K562 (cell line): ENCODE data around the gene CH25H. TPM values are rescaled to one million over a fixed set of nuclear protein-coding genes. Genes with fewer than 3 reads are reported as not detected.

Experiments
- ATAC-seq: fragments of 200-7000 bp; cut with Tn5 transposase; 3 replicates; pipeline ENCODE4 v1.9.1; 2020; ENCODE audit warnings: moderate library complexity
- BruUV-seq: library from RNA; stranded (reverse); fragments of 400-500 nt; replicated peaks from 2 replicates; lab custom pipeline; 2021; lab: Mats Ljungman, UMichigan
- CTCF ChIA-PET: fragments of 300-600 bp; formaldehyde crosslinking; extraction: SDS; loops from one replicate; lab custom pipeline; 2021; ENCODE audit warnings: low intra/inter-chr PET ratio; lab: Yijun Ruan, JAX
- POLR2A ChIA-PET: fragments of 300-600, 350-650 bp; sonication (Branson Sonifier 250); formaldehyde crosslinking; extraction: SDS; loops from one replicate; lab custom pipeline; 2021; ENCODE audit warnings: antibody characterized with exemption, inconsistent platforms; lab: Yijun Ruan, JAX
- DNase-seq, 4 experiments: peaks; one replicate each; pipeline versions ENCODE4 v3.0.0 to v3.0.0-alpha.2; 2011 to 2018; ENCODE audit warnings: low spot score in 3 of 4, mixed read lengths in 3 of 4; ENCODE audit errors: extremely low read depth in 1 of 4
- FAIRE-seq: peaks from 2 replicates; lab custom pipeline; 2011; peaks lifted over from hg19 to GRCh38; lab: Jason Lieb, UNC
- H2AFZ ChIP-seq: 2 replicates; pipeline ENCODE4 v1.6.0; 2011; ENCODE audit warnings: low read depth, low read length, control low read depth, inconsistent platforms
- H3K27ac ChIP-seq: fragments of 200-600 bp; 3 replicates; pipeline ENCODE4 v1.8.0; 2011; ENCODE audit warnings: low read depth, mild to moderate bottlenecking, control low read depth, inconsistent platforms, low read length, moderate library complexity, mixed read lengths; ENCODE audit errors: extremely low read depth
- H3K27me3 ChIP-seq, 2 experiments: fragments of 300-600 bp in 1 of 2; 2 replicates in 1 of 2; 3 replicates in 1 of 2; pipeline versions ENCODE4 v1.6.0 to v1.8.0; 2011; ENCODE audit warnings: inconsistent platforms in 2 of 2, low read length in 2 of 2, mild to moderate bottlenecking in 1 of 2, mixed read lengths in 1 of 2, moderate library complexity in 1 of 2; ENCODE audit not compliant: control insufficient read depth in 2 of 2, insufficient read depth in 2 of 2
- H3K36me3 ChIP-seq: fragments of 300-600 bp; 3 replicates; pipeline ENCODE4 v1.8.0; 2011; ENCODE audit warnings: mild to moderate bottlenecking, low read length, inconsistent platforms; ENCODE audit not compliant: control insufficient read depth, insufficient read depth
- H3K4me1 ChIP-seq, 2 experiments: fragments of 200-600 bp in 1 of 2; replicated peaks in 1 of 2; 2 replicates in 1 of 2; 3 replicates in 1 of 2; pipeline versions ENCODE4 v1.5.1 to v1.8.0; 2011; ENCODE audit warnings: inconsistent platforms in 2 of 2, low read length in 2 of 2, mild to moderate bottlenecking in 1 of 2, mixed read lengths in 1 of 2, moderate library complexity in 1 of 2; ENCODE audit not compliant: control insufficient read depth in 2 of 2, insufficient read depth in 2 of 2
- H3K4me2 ChIP-seq: 2 replicates; pipeline ENCODE4 v1.6.1; 2011; ENCODE audit warnings: low read length, control low read depth, inconsistent platforms, mixed read lengths; ENCODE audit not compliant: insufficient read depth
- H3K4me3 ChIP-seq: fragments of 200-600 bp; sonication (generic), shearing (Covaris generic); 2 replicates; pipeline ENCODE4 v1.5.1; 2016; ENCODE audit warnings: control low read depth, inconsistent platforms
- H3K79me2 ChIP-seq: fragments of 200-600 bp; 3 replicates; pipeline ENCODE4 v1.8.0; 2011; ENCODE audit warnings: low read length, inconsistent platforms; ENCODE audit not compliant: control insufficient read depth, insufficient read depth
- H3K9ac ChIP-seq, 2 experiments: 2 replicates each; pipeline versions ENCODE4 v1.6.0 to v1.6.1; 2011; ENCODE audit warnings: low read depth in 2 of 2, low read length in 2 of 2, control low read depth in 1 of 2, inconsistent platforms in 1 of 2, mild to moderate bottlenecking in 1 of 2, mixed read lengths in 1 of 2; ENCODE audit not compliant: insufficient read depth in 1 of 2
- H3K9me1 ChIP-seq: one replicate; pipeline ENCODE4 v1.6.0; 2011; ENCODE audit warnings: inconsistent platforms, mild to moderate bottlenecking, low read length, moderate library complexity; ENCODE audit not compliant: control insufficient read depth, insufficient read depth
- H3K9me3 ChIP-seq: replicated peaks from 2 replicates; pipeline ENCODE4 v1.5.1; 2011; ENCODE audit warnings: low read depth, low read length, inconsistent platforms; ENCODE audit not compliant: control insufficient read depth, insufficient read depth
- H4K20me1 ChIP-seq: replicated peaks from 2 replicates; pipeline ENCODE4 v1.6.1; 2011; ENCODE audit warnings: low read length, inconsistent platforms, mixed read lengths; ENCODE audit not compliant: control insufficient read depth, insufficient read depth
- ATF7 ChIP-seq: fragments of 450-650 bp; IDR thresholded peaks from 2 replicates; pipeline ENCODE4 v1.7.1; 2014; ENCODE audit warnings: mild to moderate bottlenecking, moderate library complexity
- BHLHE40 ChIP-seq: IDR thresholded peaks from 2 replicates; pipeline ENCODE4 v1.6.1; 2011; ENCODE audit warnings: low read length, improper control_type of control experiment
- CEBPB ChIP-seq: fragments of 450-650 bp; IDR thresholded peaks from 2 replicates; pipeline ENCODE4 v1.6.1; 2016; ENCODE audit warnings: missing genetic modification characterization, missing compliant biosample characterization
- COPS2 ChIP-seq: fragments of 450-650 bp; conservative IDR thresholded peaks from 2 replicates; pipeline ENCODE4 v1.6.1; 2016; ENCODE audit warnings: mild to moderate bottlenecking, moderate library complexity
- DDX20 ChIP-seq: fragments of 450-650 bp; IDR thresholded peaks from 2 replicates; pipeline ENCODE4 v1.6.1; 2016; ENCODE audit warnings: missing genetic modification characterization, low read depth, mild to moderate bottlenecking, missing compliant biosample characterization, moderate library complexity
- ELF2 ChIP-seq: fragments of 250-450 bp; sonication (Bioruptor Pico); IDR thresholded peaks from 2 replicates; pipeline ENCODE4 v1.5.0; 2021; ENCODE audit warnings: mild to moderate bottlenecking
- ETS2 ChIP-seq: IDR thresholded peaks from 2 replicates; pipeline ENCODE4 v1.6.1; 2016; ENCODE audit warnings: borderline replicate concordance, missing genetic modification characterization, mild to moderate bottlenecking, moderate library complexity, missing compliant biosample characterization; ENCODE audit not compliant: poor library complexity, severe bottlenecking
- FOXK2 ChIP-seq, 2 experiments: fragments of 450-650 bp; IDR thresholded peaks in 1 of 2; conservative IDR thresholded peaks in 1 of 2; 2 replicates each; pipeline ENCODE4 v1.6.1; 2016; ENCODE audit warnings: low read depth in 2 of 2, mild to moderate bottlenecking in 1 of 2
- HMBOX1 ChIP-seq: sonication (generic); IDR thresholded peaks from 2 replicates; pipeline ENCODE4 v1.6.1; 2016
- HMGXB4 ChIP-seq: sonication (generic); formaldehyde crosslinking; IDR thresholded peaks from 2 replicates; pipeline ENCODE4 v1.8.1; 2023; ENCODE audit warnings: mild to moderate bottlenecking, missing genetic modification reagents
- JUN ChIP-seq, 2 experiments: sonication (generic) in 1 of 2; formaldehyde crosslinking in 1 of 2; IDR thresholded peaks; 2 replicates each; pipeline versions ENCODE4 v1.6.1 to v1.8.0; 2012 to 2022; ENCODE audit warnings: borderline replicate concordance in 2 of 2, mild to moderate bottlenecking in 2 of 2, improper control_type of control experiment in 1 of 2, low read depth in 1 of 2, low read length in 1 of 2, missing genetic modification reagents in 1 of 2
- MAZ ChIP-seq, 2 experiments: fragments of 450-650 bp in 1 of 2; sonication (generic) in 1 of 2; formaldehyde crosslinking; IDR thresholded peaks in 1 of 2; conservative IDR thresholded peaks in 1 of 2; 2 replicates each; pipeline versions ENCODE4 v1.4.0 to v1.5.0; 2020; ENCODE audit warnings: mild to moderate bottlenecking in 1 of 2, missing genetic modification reagents in 1 of 2
- NCOA2 ChIP-seq, 2 experiments: fragments of 450-650 bp; IDR thresholded peaks; 2 replicates each; pipeline ENCODE4 v1.6.1; 2018; ENCODE audit warnings: mild to moderate bottlenecking in 2 of 2, moderate library complexity in 1 of 2; ENCODE audit not compliant: partially characterized antibody in 2 of 2
- RBM25 ChIP-seq: fragments of 200-400 bp; formaldehyde crosslinking; IDR thresholded peaks from 2 replicates; pipeline ENCODE4 v1.6.1; 2018; ENCODE audit warnings: low read length, low read depth, moderate library complexity; ENCODE audit not compliant: severe bottlenecking
- SETDB1 ChIP-seq: IDR thresholded peaks from one replicate; pipeline ENCODE4 v1.6.1; 2012; ENCODE audit warnings: low read length, control low read depth, inconsistent platforms
- TAF15 ChIP-seq: fragments of 200-400 bp; formaldehyde crosslinking; IDR thresholded peaks from 2 replicates; pipeline ENCODE4 v1.6.1; 2017; ENCODE audit warnings: mild to moderate bottlenecking, low read depth, low read length, moderate library complexity
- TBP ChIP-seq: optimal IDR thresholded peaks from 2 replicates; pipeline ENCODE3; 2011; ENCODE audit warnings: low read depth, low read length, improper control_type of control experiment
- ZNF668 ChIP-seq: fragments of 250-450 bp; sonication (Bioruptor Pico); IDR thresholded peaks from 2 replicates; pipeline ENCODE4 v1.8.0; 2022; ENCODE audit warnings: mild to moderate bottlenecking, inconsistent platforms
- ZNF717 ChIP-seq: fragments of 250-450 bp; sonication (Bioruptor Pico); IDR thresholded peaks from 2 replicates; pipeline ENCODE4 v1.5.0; 2021
- in situ Hi-C: fragments of 300-500 bp; cut with MboI; formaldehyde crosslinking; loops from 4 replicates; pipeline ENCODE4 v1.15.0; 2018; ENCODE audit warnings: inconsistent platforms, mixed read lengths
- intact Hi-C: fragments of 100-400 bp; cut with micrococcal nuclease; formaldehyde crosslinking; loops from 2 replicates; pipeline ENCODE4 v1.14.2; 2022
- polyA plus RNA-seq, 8 experiments: library from polyadenylated mRNA; depleted of rRNA in 4 of 8; stranded (reverse) in 5 of 8; unstranded in 3 of 8; fragments of >200 nt; fragmentation: Nextera tagmentation in 2 of 8; fragmentation: Illumina TruSeq in 1 of 8; extraction: Ambion mirVana in 2 of 8; extraction: Trizol in 1 of 8; gene quantifications; 2 replicates each; pipeline versions ENCODE4 v1.2.1 to v1.2.3, GENCODE V29; 2011 to 2014; ENCODE audit warnings: inconsistent platforms in 1 of 8, missing spikeins in 1 of 8
- total RNA-seq, 7 experiments: library from RNA; depleted of rRNA in 6 of 7; stranded (reverse); fragments of >200 nt in 6 of 7; fragmentation: Illumina TruSeq in 2 of 7; extraction: Trizol in 2 of 7; gene quantifications; 2 replicates each; pipeline versions ENCODE4 v1.2.1 to v1.2.3, GENCODE V29; 2011 to 2021; ENCODE audit warnings: low replicate concordance in 1 of 7

Gene CH25H
- total and polyA plus RNA-seq, 9 of the 15 experiments (the other 6 are each of a cell fraction or from before 2014, with no cell fraction given) = not detected

- no peaks in the 10 kb centered on the region for H3K27me3 ChIP-seq
- in situ Hi-C loops = no loop called here
Observed at GRCh38 chr10:89183571-89183970, 23.5 kb downstream of the CH25H start.

More at GRCh38 chr10:89183571-89183970, 23.5 kb downstream of the CH25H start:
- Histone ChIP-seq H3K4me3 (no peak overlapping the region), H3K4me2 (no peak overlapping the region), H3K9ac (no peak overlapping the region), H4K20me1 (no peaks in the 10 kb centered on the region), H3K36me3 (no peaks in the 10 kb centered on the region), H2AFZ (no peak overlapping the region), H3K4me1 (no peaks in the 10 kb centered on the region), H3K9me3 (no peaks in the 10 kb centered on the region)
- intact Hi-C loops = no loop called here
- FAIRE-seq (no peak), DNase-seq (no peak)
- POLR2A ChIA-PET = no interaction called here
- BruUV-seq = no TSS peak
- no peak for TF ChIP-seq ATF7
- TF ChIP-seq TBP = no peak
- TF ChIP-seq ELF2 (CRISPR knock-in tag) = no peak
- no peak for TF ChIP-seq TAF15
- TF ChIP-seq ZNF717 (CRISPR knock-in tag) = no peak
- no peak for TF ChIP-seq CEBPB (tag)
- no peak for TF ChIP-seq FOXK2 (conservative IDR thresholded peaks at IDR 0.05 in 1 of 2, IDR thresholded peaks at IDR 0.05 in 1 of 2; ENCODE audit: low read depth in 2 of 2)
- no peak for TF ChIP-seq ZNF668 (CRISPR knock-in tag)
- no peak for TF ChIP-seq ETS2 (tag)
- TF ChIP-seq DDX20 (tag) = no peak
- no peak for TF ChIP-seq JUN (IDR thresholded peaks at IDR 0.05; ENCODE audit: borderline replicate concordance, low read depth, low read length)
- no peak for TF ChIP-seq JUN (CRISPR knock-in tag; IDR thresholded peaks at IDR 0.05; ENCODE audit: borderline replicate concordance)
- no peak for TF ChIP-seq NCOA2 (IDR thresholded peaks at IDR 0.05; ENCODE audit: partially characterized antibody in 2 of 2)
- no peak for TF ChIP-seq HMGXB4 (CRISPR knock-in tag)
- TF ChIP-seq COPS2 = no peak
- TF ChIP-seq SETDB1 = no peak
- no peak for TF ChIP-seq BHLHE40
- TF ChIP-seq RBM25 = no peak
- TF ChIP-seq MAZ (CRISPR knock-in tag; conservative IDR thresholded peaks at IDR 0.05 in 1 of 2, IDR thresholded peaks at IDR 0.05 in 1 of 2) = no peak
- no peak for TF ChIP-seq HMBOX1
- TF ChIP-seq, all 486 proteins: peak for 0
- H3K27ac ChIP-seq = no peak overlapping the region
- no peak for ATAC-seq
- CTCF ChIA-PET = no interaction called here
- H3K9me1 ChIP-seq = no peaks in the 10 kb centered on the region
- no peaks in the 10 kb centered on the region for H3K79me2 ChIP-seq
